ENCODE data around the gene NIPAL3.

The NIPAL3 gene

GRCh38 chr1:24415334-24415909, at the start of gene NIPAL3:
Gene NIPAL3 (plus strand): TSS chr1:24415802. CDS start chr1:24419548, 3,746 bp downstream.
- peak; percentile 99 for DNase-seq

DNA sequence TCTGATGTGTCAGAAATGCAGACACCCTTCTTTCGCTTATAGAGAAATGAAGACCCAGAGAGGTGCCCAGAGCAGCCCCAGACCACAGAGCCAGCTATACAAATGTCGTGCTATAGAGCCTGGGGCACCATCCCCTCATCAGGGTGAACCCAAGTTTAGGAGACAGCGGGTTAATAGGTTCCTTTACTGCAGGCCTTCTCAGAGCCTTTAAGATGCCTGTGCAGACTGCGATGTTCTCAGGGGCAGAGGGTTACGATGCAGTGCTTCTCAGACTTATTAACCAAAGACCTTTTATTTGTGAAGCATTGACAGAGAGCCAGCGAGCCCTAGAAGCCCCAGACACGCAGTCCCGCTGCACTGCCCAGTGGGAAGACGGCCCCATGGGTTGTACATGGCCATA, 48.9 kb upstream of the NIPAL3 start:
- DNase-seq, result no peak

- no peak for DNase-seq
These were observed 46.4 kb upstream of the NIPAL3 start for GRCh38 chr1:24369199-24369598.

DNA sequence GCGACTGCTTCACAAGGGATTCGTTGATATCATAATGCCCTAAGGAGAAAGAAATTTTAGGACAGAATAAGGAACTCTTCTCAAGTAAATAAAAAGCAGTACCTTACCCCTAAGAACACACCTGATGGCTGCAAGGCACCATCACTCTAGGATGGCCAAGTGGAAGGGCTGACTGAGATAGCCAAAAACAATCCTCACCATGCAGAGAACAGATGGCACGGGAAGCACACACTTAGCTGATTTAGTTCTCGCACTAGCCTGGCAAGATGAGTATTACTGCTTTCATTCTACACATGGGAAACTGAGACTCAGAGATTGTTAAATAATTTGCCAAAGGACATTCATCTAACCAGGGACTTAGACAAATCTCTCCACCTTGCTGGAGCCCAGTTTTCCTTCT, 45.8 kb upstream of the NIPAL3 start:
- DNase-seq, result no peak

DNA sequence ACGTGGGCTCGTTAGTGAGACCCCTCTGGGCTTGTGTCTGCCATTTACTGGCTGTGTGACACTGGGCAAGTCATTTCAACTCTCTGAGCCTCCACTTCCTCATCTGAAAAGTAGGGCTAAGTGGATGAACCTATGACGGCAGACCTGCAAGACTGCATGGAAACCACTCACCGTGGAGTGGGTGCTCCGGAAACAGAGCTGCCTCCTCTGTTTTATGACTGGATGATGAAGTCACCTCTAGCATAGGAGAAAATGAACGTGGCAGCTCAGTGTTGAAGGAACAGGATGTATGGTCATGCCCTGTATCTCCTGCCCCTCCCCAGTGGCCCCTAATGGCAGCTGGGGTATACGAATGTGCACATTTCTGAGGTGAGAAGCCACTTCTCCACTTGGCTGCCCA, 42.6 kb upstream of the NIPAL3 start:
- DNase-seq, result no peak

DNA sequence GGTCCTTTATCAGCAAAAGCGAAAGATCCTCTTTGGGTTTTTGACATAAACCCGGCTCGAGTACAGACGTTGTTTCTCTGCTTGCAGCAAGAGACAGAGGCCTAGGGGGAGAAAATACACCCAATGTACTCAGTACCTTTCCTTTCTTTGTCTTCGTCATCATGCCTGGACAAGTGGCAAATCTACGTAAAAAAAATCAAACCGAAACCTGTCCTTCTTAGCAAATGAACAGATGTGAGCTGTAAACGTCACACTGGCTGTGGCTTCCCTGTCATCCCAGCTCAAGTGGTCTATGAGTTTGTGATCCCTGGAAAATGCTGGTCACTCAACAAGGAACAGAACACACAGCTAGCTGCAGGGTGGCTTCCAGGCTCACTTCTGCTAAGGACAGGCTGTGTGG, 41.9 kb upstream of the NIPAL3 start:
- no peak for DNase-seq

DNA sequence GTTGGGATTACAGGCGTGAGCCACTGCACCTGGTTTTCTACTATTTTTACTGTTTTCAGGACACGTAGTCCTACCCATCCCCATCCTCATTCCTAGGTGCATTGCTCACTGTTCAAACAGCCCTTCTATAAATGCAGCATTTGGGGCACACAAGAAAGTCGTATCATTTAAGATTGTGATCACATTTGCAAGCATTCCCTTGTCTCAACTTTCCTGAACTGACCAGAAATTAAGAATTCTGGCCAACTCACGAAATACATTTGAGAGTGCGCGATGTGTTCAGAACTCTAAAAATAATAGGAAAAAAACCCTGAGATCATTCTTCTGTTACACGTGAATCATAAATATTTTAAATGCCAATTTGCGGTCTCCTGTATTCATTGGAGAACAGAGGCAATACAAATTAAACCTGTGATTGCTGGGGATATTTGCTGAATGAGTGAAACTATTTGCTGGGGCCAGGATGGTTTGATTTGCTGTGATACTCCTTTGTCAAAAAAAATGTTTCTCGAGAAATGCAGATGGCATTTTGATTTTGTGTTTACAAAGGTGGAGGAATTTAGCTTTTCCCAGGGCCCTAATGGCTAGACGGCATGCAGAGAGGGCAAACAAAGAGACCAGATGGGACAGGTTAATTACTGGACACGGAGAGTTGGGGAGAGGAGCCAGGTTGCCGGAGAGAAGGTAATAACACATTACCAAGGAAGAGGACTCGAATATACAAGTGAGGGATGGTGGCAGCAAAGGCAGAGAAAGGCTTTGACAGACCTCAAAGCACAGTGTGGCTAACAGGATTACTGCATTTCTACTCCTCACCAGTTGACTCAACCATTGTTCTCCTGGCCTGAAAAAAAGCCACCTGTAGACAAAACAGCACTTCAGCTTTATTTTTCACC, 40.5 kb upstream of the NIPAL3 start:
- peak; percentile 53 for DNase-seq

DNA sequence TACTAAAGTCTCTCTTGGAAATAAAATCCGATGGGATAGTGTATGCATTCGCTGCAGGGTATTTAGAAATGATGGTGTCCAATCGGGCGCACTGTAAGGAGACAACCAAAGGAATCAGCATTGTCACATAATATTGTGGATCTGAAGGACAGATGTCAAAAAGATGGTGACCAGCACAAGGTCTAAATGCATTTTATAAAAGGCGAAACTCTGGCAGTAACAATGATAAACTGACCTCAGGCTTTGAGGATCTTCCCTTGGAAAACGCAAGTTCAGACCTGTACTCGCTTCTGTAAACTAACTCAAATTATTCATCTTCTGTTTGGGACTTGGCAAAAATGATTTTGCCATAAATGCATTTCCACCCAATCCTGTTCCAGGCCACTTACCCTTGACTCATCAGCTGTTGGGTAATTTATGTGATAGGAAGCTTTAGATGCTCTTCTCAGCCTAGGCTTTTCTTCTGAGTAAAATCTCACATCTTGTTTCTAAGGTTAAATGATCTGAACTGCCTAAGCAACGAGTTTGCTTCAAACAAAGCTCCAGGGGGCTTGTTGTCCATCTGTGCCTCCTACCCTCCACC, 35.8 kb upstream of the NIPAL3 start:
- DNase-seq, result no peak

DNA sequence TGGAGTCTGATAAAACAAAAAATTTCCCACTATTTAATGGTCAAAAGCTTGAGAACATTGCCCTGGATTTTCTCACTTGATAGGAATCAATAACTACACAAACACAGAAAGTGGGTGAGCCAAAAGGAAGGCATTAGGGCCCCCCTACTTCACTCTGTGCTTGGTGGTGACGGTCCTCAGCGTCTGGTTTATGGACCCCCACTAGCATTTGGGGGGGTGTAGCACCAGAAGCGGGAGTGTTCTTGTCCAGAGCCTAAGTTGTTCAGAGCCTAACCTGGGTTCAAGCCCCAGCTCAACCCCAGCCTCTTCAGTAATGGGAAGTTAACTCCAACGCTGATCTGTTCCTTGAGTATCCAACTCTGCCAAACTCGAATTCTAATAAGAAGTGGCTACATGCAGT, 35.1 kb upstream of the NIPAL3 start:
- DNase-seq, result no peak

DNA sequence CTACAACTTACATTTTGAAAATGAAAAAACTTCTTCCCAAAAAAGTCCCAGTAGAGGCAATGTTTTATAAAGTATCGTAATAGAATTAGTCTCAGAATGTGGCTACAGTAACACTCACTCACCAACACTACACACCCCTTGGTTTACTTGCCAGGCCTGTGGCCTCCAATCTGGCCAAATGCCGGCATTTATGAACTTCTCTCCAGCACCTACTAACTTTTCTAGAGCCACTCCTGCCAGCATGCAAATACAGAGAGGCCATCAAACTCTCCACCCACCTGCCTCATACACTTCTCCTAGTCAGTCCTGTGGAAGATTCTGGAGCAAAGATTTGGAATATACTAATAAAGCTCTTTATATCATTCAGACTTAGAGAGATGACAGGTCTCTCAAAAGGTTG, 34.3 kb upstream of the NIPAL3 start:
- DNase-seq, result no peak

- no peak for DNase-seq
These were observed 33.4 kb upstream of the NIPAL3 start for GRCh38 chr1:24382165-24382577.

DNA sequence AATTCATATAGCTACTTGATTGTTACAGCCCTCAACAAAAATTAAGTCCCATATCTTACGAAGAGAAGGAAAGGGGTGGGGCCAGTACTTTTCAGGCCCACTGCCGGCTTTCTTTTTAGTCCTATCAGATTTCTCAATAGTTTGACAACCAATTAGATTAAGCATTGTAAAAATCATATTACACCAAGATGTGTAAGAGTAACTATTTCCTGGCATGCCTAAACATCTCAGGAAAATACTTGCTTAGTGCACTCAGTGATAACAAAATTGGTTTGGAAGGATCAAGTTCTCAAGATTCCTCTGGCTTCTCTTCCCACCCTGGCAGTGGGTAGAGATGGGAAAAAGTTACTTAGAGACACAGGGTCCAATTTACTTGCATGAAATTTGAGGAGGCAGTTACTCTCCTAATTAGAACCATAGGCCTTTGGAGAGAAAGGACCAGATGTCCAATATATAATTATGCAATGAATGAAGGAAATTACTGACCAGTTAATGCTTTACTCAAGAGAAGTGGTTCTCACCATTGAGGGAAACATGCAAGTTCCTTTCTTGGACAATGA, 32.1 kb upstream of the NIPAL3 start:
- DNase-seq, result no peak

DNA sequence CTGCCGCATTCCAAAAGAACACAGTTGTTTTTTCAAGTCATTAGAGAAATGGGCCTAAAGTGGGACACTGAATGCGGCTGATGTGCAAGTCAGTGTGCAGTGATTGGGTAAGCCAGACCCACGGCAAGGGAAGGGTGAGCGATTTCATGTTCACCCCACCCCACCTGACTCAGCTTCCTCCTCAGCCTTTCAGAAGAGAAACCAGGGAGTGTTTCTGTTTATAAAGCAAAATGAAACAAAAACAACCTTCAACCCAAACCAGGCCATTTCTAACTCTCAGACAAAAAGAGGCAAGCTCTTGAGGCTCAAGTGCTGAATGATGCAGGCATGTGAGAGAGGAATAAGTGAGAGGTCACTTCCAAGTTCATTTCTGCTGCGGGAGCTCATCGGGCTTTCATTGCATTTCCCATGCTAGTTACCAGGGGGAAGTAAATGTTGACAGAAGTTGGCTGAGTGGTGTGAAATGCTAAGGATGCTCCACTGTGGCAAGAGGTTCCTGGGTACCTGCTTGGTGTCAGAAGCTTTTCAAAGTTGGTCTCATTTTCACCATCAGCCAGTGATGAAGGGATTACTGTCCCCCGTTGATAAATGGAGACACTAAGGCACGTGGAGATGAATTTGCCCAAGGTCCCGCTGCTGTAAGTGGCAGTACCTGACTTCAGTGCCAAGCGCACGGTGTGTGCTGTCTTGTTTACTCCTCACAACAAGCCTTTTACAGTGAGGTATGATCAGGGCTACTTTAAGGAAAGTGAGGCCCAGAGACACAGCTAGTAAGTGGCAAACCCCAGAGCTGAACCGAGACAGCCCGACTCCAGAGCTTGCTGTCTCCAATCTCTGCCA, 31.1 kb upstream of the NIPAL3 start:
- no peak for DNase-seq

DNA sequence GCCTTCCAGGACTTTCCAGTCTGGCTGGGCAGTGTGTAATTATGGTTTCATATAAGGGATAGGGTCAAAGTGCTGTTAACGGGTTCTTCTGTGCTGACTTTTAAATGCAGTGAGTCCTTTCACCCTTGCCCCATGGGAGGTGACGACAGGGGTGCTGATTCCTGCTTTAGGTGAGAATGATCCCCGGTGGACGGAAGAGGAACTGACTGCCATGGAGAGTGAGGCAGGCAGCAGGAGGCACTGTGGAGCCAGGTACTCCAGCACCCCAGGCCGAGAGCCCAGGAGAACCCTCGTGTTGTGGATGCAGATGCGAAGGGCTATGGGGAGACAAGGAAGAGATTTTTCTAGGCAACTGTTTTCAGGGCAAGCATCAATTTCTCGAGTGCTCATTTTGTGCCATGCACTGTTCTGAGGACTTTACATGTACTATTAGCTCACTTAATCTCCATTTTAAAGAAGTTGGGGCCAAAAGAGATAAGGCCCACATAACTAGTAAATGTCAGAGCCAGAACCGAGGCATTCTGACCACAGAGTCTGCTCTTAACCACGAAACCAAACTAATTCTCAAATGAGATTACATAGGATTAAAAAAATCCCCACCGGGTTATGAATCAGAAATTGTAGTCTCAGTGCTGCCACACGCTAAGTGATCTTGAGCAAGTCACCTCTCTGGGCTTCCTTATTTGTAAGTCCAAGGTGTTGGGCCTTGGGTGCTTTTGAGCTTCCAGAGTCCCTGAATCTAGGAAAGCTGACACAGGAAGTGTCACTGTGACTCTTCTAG, 30.3 kb upstream of the NIPAL3 start:
- DNase-seq, result no peak

DNA sequence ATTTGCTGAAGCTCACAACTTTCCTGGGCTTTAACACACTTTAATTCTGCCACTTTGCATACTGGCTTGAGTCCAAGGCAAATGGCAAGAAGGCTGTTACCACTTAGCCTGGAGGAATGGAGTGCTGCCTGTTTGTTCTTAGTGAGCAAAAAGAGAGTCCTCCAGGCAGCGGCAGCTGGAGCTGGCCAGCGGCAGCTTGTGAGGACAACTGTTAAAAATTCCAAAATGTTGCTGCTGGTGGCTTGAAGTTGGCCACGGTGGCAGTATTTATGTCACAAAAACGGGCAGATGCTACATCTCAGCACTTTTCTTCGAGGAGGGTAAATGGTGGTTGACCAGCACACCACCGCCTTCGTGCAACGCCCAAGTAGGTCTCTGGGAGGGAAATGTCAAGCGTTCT, 29.4 kb upstream of the NIPAL3 start:
- no peak for DNase-seq

- DNase-seq, result no peak
These were observed 28.7 kb upstream of the NIPAL3 start for GRCh38 chr1:24386931-24387330.

- no peak for DNase-seq
These were observed 27.9 kb upstream of the NIPAL3 start for GRCh38 chr1:24387636-24388175.

GRCh38 chr1:24388331-24388885, 27.2 kb upstream of the NIPAL3 start:
- DNase-seq, result no peak

- DNase-seq, result no peak
These were observed 26.3 kb upstream of the NIPAL3 start for GRCh38 chr1:24389231-24389678.

DNA sequence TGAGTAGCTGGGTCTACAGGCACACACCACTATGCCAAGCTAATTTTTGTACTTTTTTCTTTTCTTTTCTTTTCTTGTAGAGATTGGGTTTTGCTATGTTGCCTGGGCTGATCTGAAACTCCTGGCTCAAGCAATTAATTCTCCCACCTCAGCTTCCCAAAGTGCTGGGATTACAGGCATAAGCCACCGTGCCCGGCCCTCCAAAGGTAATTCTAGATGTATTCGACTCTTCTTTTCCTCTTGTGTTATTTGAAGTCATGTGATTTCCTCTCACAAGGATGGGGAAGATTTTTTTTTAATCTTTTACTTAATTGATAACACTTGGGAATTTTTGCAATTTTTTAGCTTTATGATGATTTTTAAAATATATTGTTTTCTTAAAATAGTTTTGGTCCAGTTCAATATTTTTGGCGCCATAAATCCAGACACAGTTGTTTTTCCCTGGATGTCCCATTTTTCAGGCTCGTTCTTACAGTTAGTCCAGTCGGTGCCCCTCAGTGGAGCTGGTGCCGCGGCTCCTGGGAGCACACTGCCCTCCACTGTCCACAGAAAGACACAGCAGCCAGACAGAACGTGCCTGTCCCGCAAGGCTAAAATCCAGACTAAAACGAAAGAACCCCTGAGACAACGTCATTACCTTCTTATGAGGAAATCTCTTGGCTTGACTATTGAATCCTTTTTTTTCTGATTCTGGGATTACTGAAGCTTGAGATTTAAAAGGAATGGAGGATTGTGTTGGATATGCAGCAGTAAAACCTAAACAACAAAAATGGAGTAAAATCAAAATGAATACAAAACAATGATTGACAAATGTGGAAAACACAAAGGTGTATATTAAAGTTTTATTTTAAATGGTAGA, 24.4 kb upstream of the NIPAL3 start:
- peak; percentile 36 for DNase-seq

All from COR-L47 (cell line).